Thyroid gland (tissue), 4 donors: Measurements from ENCODE around the gene ZBTB5. TPM values are rescaled to one million over a fixed set of nuclear protein-coding genes. Genes with fewer than 3 reads are reported as not detected.
"Not testable (repeated sequence)": the region's sequence is repeated elsewhere in the genome, so short reads cannot be mapped to it uniquely, and the experiment has no call there.

Source experiments
- DNase-seq, 2 donors: peaks; one replicate each; pipeline ENCODE4 v3.0.0-alpha.2; 2019
- H3K27ac ChIP-seq, 3 donors: fragments of 200-600 bp; sonication (generic); 1 replicate in 2 of 3; 2 replicates in 1 of 3; pipeline ENCODE4 v1.5.1; 2016 to 2019; ENCODE audit warnings: mild to moderate bottlenecking in 1 of 3, moderate library complexity in 1 of 3
- H3K27me3 ChIP-seq: fragments of 200-600 bp; sonication (generic); one replicate; pipeline ENCODE4 v1.5.1; 2019
- H3K36me3 ChIP-seq, 2 donors: fragments of 200-600 bp; sonication (generic); one replicate each; pipeline ENCODE4 v1.5.1; 2016 to 2019
- H3K4me1 ChIP-seq, 2 donors: fragments of 200-600 bp; sonication (generic); one replicate each; pipeline ENCODE4 v1.5.1; 2017 to 2019
- H3K4me3 ChIP-seq, 3 donors: fragments of 200-600 bp; sonication (generic); replicated peaks in 1 of 3; 1 replicate in 2 of 3; 2 replicates in 1 of 3; pipeline ENCODE4 v1.5.1; 2016; ENCODE audit warnings: mild to moderate bottlenecking in 1 of 3
- H3K9me3 ChIP-seq: fragments of 200-600 bp; sonication (generic); one replicate; pipeline ENCODE4 v1.5.1; 2017
- POLR2A ChIP-seq, 2 donors: fragments of 450-650 bp; IDR thresholded peaks; one replicate each; pipeline ENCODE4 v1.6.1; 2017; ENCODE audit warnings: antibody characterized with exemption in 2 of 2, mild to moderate bottlenecking in 2 of 2, moderate library complexity in 1 of 2
- WGBS, 2 donors: methylation state at CpG; one replicate each; pipeline ENCODE4 v1.1.5; 2017; 5-methylcytosine and 5-hydroxymethylcytosine counted together
- intact Hi-C: fragments of 100-400 bp; cut with DNase I; formaldehyde crosslinking; loops from one replicate; pipeline ENCODE4 v1.15.1; 2023
- total RNA-seq, 4 donors: library from RNA; depleted of rRNA; stranded (reverse); fragments of >200 nt; gene quantifications; one replicate each; pipeline ENCODE4 v1.2.3, GENCODE V29; 2016
- TF ChIP-seq, protein P1 (sequence below), 6 experiments: fragments of 200-600 bp in 3 of 6; fragments of 450-650 bp in 3 of 6; sonication (generic) in 3 of 6; IDR thresholded peaks; one replicate each; pipeline ENCODE4 v1.5.1; 2016 to 2019; ENCODE audit warnings: antibody characterized with exemption in 6 of 6, mild to moderate bottlenecking in 2 of 6, inconsistent platforms in 1 of 6, moderate library complexity in 1 of 6

Gene ZBTB5
- total RNA-seq, 4 donors from 2014 or later, result 19.2 to 26.8 (median 22.3) TPM

DNA sequence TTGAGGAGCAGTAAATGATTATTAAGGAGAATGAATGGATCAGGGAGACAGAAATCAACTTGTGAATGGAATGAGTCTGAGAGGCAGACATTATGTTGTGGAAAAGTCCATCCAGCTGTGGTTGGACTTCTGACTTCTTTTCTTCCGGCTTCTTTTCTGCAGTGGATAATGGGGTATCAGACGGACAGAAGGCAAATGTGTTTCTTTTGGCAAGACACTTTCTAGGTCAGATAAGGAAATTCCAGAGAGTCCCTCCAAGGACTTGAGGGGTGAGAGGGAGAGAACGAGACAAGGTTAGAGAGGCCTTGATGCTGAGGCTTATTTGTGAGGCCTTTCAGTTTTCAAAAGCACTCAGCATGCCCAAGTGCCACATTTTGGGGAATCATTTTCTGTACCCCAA lies 59.9 kb downstream of the ZBTB5 start:
- intact Hi-C loops, result no loop called here

GRCh38 chr9:37404590-37404989 lies 60.7 kb downstream of the ZBTB5 start:
- Histone ChIP-seq H3K4me3 (no peak overlapping the region), H3K27me3 (no peaks in the 10 kb centered on the region), H3K27ac (no peak overlapping the region), H3K4me1 (no peaks in the 10 kb centered on the region), H3K9me3 (no peaks in the 10 kb centered on the region), H3K36me3 (no peaks in the 10 kb centered on the region)
- no peak for TF ChIP-seq POLR2A (IDR thresholded peaks at IDR 0.05)
- TF ChIP-seq, protein P1, sequence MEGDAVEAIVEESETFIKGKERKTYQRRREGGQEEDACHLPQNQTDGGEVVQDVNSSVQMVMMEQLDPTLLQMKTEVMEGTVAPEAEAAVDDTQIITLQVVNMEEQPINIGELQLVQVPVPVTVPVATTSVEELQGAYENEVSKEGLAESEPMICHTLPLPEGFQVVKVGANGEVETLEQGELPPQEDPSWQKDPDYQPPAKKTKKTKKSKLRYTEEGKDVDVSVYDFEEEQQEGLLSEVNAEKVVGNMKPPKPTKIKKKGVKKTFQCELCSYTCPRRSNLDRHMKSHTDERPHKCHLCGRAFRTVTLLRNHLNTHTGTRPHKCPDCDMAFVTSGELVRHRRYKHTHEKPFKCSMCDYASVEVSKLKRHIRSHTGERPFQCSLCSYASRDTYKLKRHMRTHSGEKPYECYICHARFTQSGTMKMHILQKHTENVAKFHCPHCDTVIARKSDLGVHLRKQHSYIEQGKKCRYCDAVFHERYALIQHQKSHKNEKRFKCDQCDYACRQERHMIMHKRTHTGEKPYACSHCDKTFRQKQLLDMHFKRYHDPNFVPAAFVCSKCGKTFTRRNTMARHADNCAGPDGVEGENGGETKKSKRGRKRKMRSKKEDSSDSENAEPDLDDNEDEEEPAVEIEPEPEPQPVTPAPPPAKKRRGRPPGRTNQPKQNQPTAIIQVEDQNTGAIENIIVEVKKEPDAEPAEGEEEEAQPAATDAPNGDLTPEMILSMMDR (IDR thresholded peaks at IDR 0.05), result no peak
- DNase-seq, result no peak
- WGBS, 2 donors, result 89 to 93% methylated on average over 9 of the region's 9 CpGs
- intact Hi-C loops, result no loop called here

More for the DNA sequence above, 59.9 kb downstream of the ZBTB5 start:
- H3K4me1 ChIP-seq, result no peaks in the 10 kb centered on the region
- no peaks in the 10 kb centered on the region for H3K36me3 ChIP-seq
- H3K4me3 ChIP-seq, result no peak overlapping the region
- TF ChIP-seq, protein P1 (IDR thresholded peaks at IDR 0.05), result no peak
- no peak for TF ChIP-seq POLR2A (IDR thresholded peaks at IDR 0.05)
- no peak overlapping the region for H3K27ac ChIP-seq
- no peaks in the 10 kb centered on the region for H3K27me3 ChIP-seq
- no peak for DNase-seq
- H3K9me3 ChIP-seq, result no peaks in the 10 kb centered on the region
- 62 to 67% methylated on average over 3 of the region's 3 CpGs for WGBS, 2 donors

DNA sequence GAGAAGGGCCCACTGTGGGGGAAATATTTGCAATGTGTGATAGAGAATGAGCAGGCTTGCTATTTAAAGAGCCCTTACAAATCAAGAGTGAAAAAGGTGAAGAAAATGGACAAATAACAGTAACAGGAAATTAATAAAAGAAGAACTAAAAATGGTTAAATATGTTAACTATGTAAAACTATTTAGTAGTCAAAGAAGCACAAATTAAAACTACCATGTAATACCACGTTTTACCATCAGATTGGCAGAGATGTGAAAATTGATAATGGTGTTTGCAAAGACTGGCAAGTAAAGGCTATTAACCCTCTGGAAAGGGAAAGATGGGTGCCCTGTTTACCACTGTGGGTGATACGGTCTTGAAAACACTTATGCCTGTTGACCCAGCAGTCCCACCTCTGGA lies 65.9 kb downstream of the ZBTB5 start:
- Histone ChIP-seq H3K4me3 (no peak overlapping the region), H3K4me1 (no peaks in the 10 kb centered on the region)
- intact Hi-C loops, result no loop called here

GRCh38 chr9:37398464-37399025 lies 66.7 kb downstream of the ZBTB5 start:
- no peak for DNase-seq
- intact Hi-C loops, result no loop called here
- 89 to 93% methylated on average over 7 of the region's 7 CpGs for WGBS, 2 donors
- no peaks in the 10 kb centered on the region for H3K4me1 ChIP-seq
- H3K27ac ChIP-seq, result no peak overlapping the region
- no peaks in the 10 kb centered on the region for H3K9me3 ChIP-seq
- H3K4me3 ChIP-seq, result no peak overlapping the region
- H3K36me3 ChIP-seq, result no peaks in the 10 kb centered on the region
- TF ChIP-seq POLR2A (IDR thresholded peaks at IDR 0.05), result no peak
- H3K27me3 ChIP-seq, result no peaks in the 10 kb centered on the region

More for the DNA sequence above, 65.9 kb downstream of the ZBTB5 start:
- H3K27me3 ChIP-seq, result no peaks in the 10 kb centered on the region
- TF ChIP-seq POLR2A (IDR thresholded peaks at IDR 0.05), result no peak
- TF ChIP-seq, protein P1 (IDR thresholded peaks at IDR 0.05), result no peak
- DNase-seq, result no peak
- H3K27ac ChIP-seq, result no peak overlapping the region
- WGBS, 2 donors, result 72 to 75% methylated on average over 2 of the region's 2 CpGs
- no peaks in the 10 kb centered on the region for H3K36me3 ChIP-seq
- no peaks in the 10 kb centered on the region for H3K9me3 ChIP-seq

DNA sequence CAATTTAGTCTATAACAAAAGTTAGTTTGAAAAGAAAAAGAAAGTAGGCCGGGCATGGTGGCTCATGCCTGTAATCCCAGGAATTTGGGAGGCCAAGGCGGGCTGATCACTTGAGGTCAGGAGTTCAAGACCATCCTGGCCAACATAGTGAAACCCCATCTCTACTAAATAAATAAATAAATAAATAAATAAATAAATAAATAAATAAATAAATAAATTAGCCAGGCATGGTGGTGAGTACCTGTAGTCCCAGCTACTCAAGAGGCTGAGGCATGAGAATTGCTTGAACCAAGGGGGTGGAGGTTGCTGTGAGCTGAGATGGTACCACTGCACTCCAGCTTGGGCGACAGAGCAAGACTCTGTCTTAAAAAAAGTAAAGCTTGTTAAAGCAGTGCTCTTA lies 67.3 kb downstream of the ZBTB5 start:
- WGBS, 2 donors, result 96% methylated on average over 3 of the region's 3 CpGs
- H3K9me3 ChIP-seq, H3K36me3 ChIP-seq, H3K27ac ChIP-seq, intact Hi-C loops, DNase-seq, H3K4me1 ChIP-seq, H3K27me3 ChIP-seq, H3K4me3 ChIP-seq: not testable (repeated sequence)

GRCh38 chr9:37395663-37396062 lies 69.6 kb downstream of the ZBTB5 start:
- no peaks in the 10 kb centered on the region for H3K27me3 ChIP-seq
- intact Hi-C loops, result no loop called here
- WGBS, 2 donors, result 83 to 84% methylated on average over 8 of the region's 8 CpGs
- no peak for DNase-seq
- H3K9me3 ChIP-seq, result no peaks in the 10 kb centered on the region
- TF ChIP-seq POLR2A (IDR thresholded peaks at IDR 0.05), result no peak
- TF ChIP-seq, protein P1 (IDR thresholded peaks at IDR 0.05), result no peak
- H3K27ac ChIP-seq, result no peak overlapping the region
- H3K36me3 ChIP-seq, result no peaks in the 10 kb centered on the region
- no peaks in the 10 kb centered on the region for H3K4me1 ChIP-seq
- H3K4me3 ChIP-seq, result no peak overlapping the region
